ENCODE results near the gene SDF2L1. TPM values are rescaled to one million over a fixed set of nuclear protein-coding genes. Genes with fewer than 3 reads are reported as not detected.
"Not testable (repeated sequence)": the region's sequence is repeated elsewhere in the genome, so short reads cannot be mapped to it uniquely, and the experiment has no call there.

Gene SDF2L1
- total RNA-seq: 41.7 TPM

- DNase-seq (ENCODE audit: low read depth in 2 of 3, low spot score in 2 of 3): peak; percentile 90 to 98 (median 97)
Measured at GRCh38 chr22:21641789-21642583, at the start of gene SDF2L1. Gene SDF2L1, plus strand, starts transcription at chr22:21642302. Its CDS starts 35 bp downstream, at chr22:21642337.

GRCh38 chr22:21592422-21592821, 49.7 kb upstream of the SDF2L1 start:
- DNase-seq (ENCODE audit: low read depth in 2 of 3, low spot score in 2 of 3): no peak

GRCh38 chr22:21593406-21594232, 48.5 kb upstream of the SDF2L1 start:
- DNase-seq (ENCODE audit: low read depth in 2 of 3, low spot score in 2 of 3): no peak

GRCh38 chr22:21594865-21595452, 47.1 kb upstream of the SDF2L1 start:
- no peak for DNase-seq (ENCODE audit: low read depth in 2 of 3, low spot score in 2 of 3)

- DNase-seq (ENCODE audit: low read depth in 2 of 3, low spot score in 2 of 3): peak in 1 of 3 donors; percentile 43
Measured at GRCh38 chr22:21596356-21597135, 45.6 kb upstream of the SDF2L1 start.

GRCh38 chr22:21598302-21598701, 43.8 kb upstream of the SDF2L1 start:
- no peak for DNase-seq (ENCODE audit: low read depth in 2 of 3, low spot score in 2 of 3)

GRCh38 chr22:21599053-21599893, 42.8 kb upstream of the SDF2L1 start:
- DNase-seq (ENCODE audit: low read depth in 2 of 3, low spot score in 2 of 3): no peak

- no peak for DNase-seq (ENCODE audit: low read depth in 2 of 3, low spot score in 2 of 3)
Measured at GRCh38 chr22:21602579-21602978, 39.5 kb upstream of the SDF2L1 start.

- DNase-seq (ENCODE audit: low read depth in 2 of 3, low spot score in 2 of 3): no peak
Measured at GRCh38 chr22:21603973-21604372, 38.1 kb upstream of the SDF2L1 start.

- DNase-seq (ENCODE audit: low read depth in 2 of 3, low spot score in 2 of 3): no peak
Measured at GRCh38 chr22:21605887-21606564, 36.1 kb upstream of the SDF2L1 start.

GRCh38 chr22:21606775-21607174, 35.3 kb upstream of the SDF2L1 start:
- DNase-seq (ENCODE audit: low read depth in 2 of 3, low spot score in 2 of 3): no peak

GRCh38 chr22:21609556-21610157, 32.4 kb upstream of the SDF2L1 start:
- not testable (repeated sequence) for DNase-seq (ENCODE audit: low read depth in 2 of 3, low spot score in 2 of 3)

- DNase-seq (ENCODE audit: low read depth in 2 of 3, low spot score in 2 of 3): no peak
Measured at GRCh38 chr22:21611210-21611977, 30.7 kb upstream of the SDF2L1 start.

- DNase-seq (ENCODE audit: low read depth in 2 of 3, low spot score in 2 of 3): no peak
Measured at GRCh38 chr22:21612858-21613257, 29.2 kb upstream of the SDF2L1 start.

GRCh38 chr22:21613553-21614233, 28.4 kb upstream of the SDF2L1 start:
- DNase-seq (ENCODE audit: low read depth in 2 of 3, low spot score in 2 of 3): no peak

GRCh38 chr22:21615731-21616130, 26.4 kb upstream of the SDF2L1 start:
- DNase-seq (ENCODE audit: low read depth in 2 of 3, low spot score in 2 of 3): no peak

- not testable (repeated sequence) for DNase-seq (ENCODE audit: low read depth in 2 of 3, low spot score in 2 of 3)
Measured at GRCh38 chr22:21617337-21617736, 24.8 kb upstream of the SDF2L1 start.

Measured in hematopoietic multipotent progenitor cell (in vitro differentiated cells).